Osteoblast (primary cell): ENCODE data around the gene ADAM30. TPM values are rescaled to one million over a fixed set of nuclear protein-coding genes. Genes with fewer than 3 reads are reported as not detected.

ENCODE experiments used
- DNase-seq: peaks from one replicate; pipeline ENCODE4 v3.0.0; 2011; ENCODE audit warnings: low spot score, mixed read lengths; ENCODE audit not compliant: insufficient read length; ENCODE audit errors: missing footprints
- H2AFZ ChIP-seq: 2 replicates; pipeline ENCODE4 v1.6.0; 2011; ENCODE audit warnings: mild to moderate bottlenecking, low read length
- H3K27ac ChIP-seq: 2 replicates; pipeline ENCODE4 v1.5.1; 2011; ENCODE audit warnings: mild to moderate bottlenecking, low read depth, low read length, moderate library complexity
- H3K27me3 ChIP-seq: 2 replicates; pipeline ENCODE4 v1.6.0; 2012; ENCODE audit warnings: mild to moderate bottlenecking, control low read depth, inconsistent platforms, low read length, moderate library complexity; ENCODE audit not compliant: insufficient read depth
- H3K36me3 ChIP-seq: 2 replicates; pipeline ENCODE4 v1.5.1; 2011; ENCODE audit warnings: mild to moderate bottlenecking, low read length, control low read depth, moderate library complexity; ENCODE audit not compliant: insufficient read depth
- H3K4me1 ChIP-seq: 2 replicates; pipeline ENCODE4 v1.5.1; 2011; ENCODE audit warnings: mild to moderate bottlenecking, low read length, control low read depth, moderate library complexity; ENCODE audit not compliant: insufficient read depth
- H3K4me2 ChIP-seq: 2 replicates; pipeline ENCODE4 v1.6.0; 2011; ENCODE audit warnings: mild to moderate bottlenecking, low read length; ENCODE audit not compliant: insufficient read depth
- H3K4me3 ChIP-seq: fragments of 200-600 bp; sonication (generic); 3 replicates; pipeline ENCODE4 v1.5.1; 2012; ENCODE audit warnings: mild to moderate bottlenecking, low read length, inconsistent platforms; ENCODE audit not compliant: insufficient read depth
- H3K79me2 ChIP-seq: 2 replicates; pipeline ENCODE4 v1.6.0; 2012; ENCODE audit warnings: mild to moderate bottlenecking, low read length, control low read depth, inconsistent platforms; ENCODE audit not compliant: insufficient read depth
- H3K9me3 ChIP-seq: 2 replicates; pipeline ENCODE4 v1.5.1; 2011; ENCODE audit warnings: low read depth, low read length, control low read depth
- H4K20me1 ChIP-seq: 2 replicates; pipeline ENCODE4 v1.6.0; 2012; ENCODE audit warnings: mild to moderate bottlenecking, low read length, control low read depth; ENCODE audit not compliant: insufficient read depth
- CTCF ChIP-seq: IDR thresholded peaks from 2 replicates; pipeline ENCODE4 v1.5.1; 2011; ENCODE audit warnings: mild to moderate bottlenecking, low read depth, low read length, moderate library complexity; ENCODE audit errors: extremely low read depth
- total RNA-seq: library from RNA; depleted of rRNA; stranded (reverse); fragments of >200 nt; gene quantifications from 2 replicates; pipeline ENCODE4 v1.2.3, GENCODE V29; 2012

ADAM30 gene
- total RNA-seq, 1 donor = not detected

GRCh38 chr1:119929643-119930315, 33.5 kb upstream of the ADAM30 start:
- Histone ChIP-seq H3K27me3 (no peaks in the 10 kb centered on the region), H4K20me1 (no peaks in the 10 kb centered on the region), H3K9me3 (no peaks in the 10 kb centered on the region), H3K79me2 (peaks cover 54% of the 10 kb centered on the region), H2AFZ (no peak overlapping the region), H3K4me2 (no peak overlapping the region), H3K4me3 (no peak overlapping the region), H3K36me3 (peaks cover 76% of the 10 kb centered on the region), H3K4me1 (no peaks in the 10 kb centered on the region), H3K27ac (no peak overlapping the region)
- no peak for TF ChIP-seq CTCF
- no peak for DNase-seq

GRCh38 chr1:119926553-119926952, 30.2 kb upstream of the ADAM30 start:
- H3K27ac ChIP-seq = no peak overlapping the region
- H3K79me2 ChIP-seq = peaks cover 30% of the 10 kb centered on the region
- H3K27me3 ChIP-seq = no peaks in the 10 kb centered on the region
- H4K20me1 ChIP-seq = peaks cover under 1% of the 10 kb centered on the region
- no peaks in the 10 kb centered on the region for H3K9me3 ChIP-seq
- H3K36me3 ChIP-seq = peaks cover 84% of the 10 kb centered on the region
- TF ChIP-seq CTCF = no peak
- no peak overlapping the region for H3K4me2 ChIP-seq
- no peak overlapping the region for H2AFZ ChIP-seq
- H3K4me1 ChIP-seq = no peaks in the 10 kb centered on the region
- H3K4me3 ChIP-seq = no peak overlapping the region
- no peak for DNase-seq

GRCh38 chr1:119924948-119925898, 28.9 kb upstream of the ADAM30 start:
- no peak overlapping the region for H2AFZ ChIP-seq
- no peak for DNase-seq
- no peak for TF ChIP-seq CTCF
- H4K20me1 ChIP-seq = peaks cover 6% of the 10 kb centered on the region
- H3K4me1 ChIP-seq = no peaks in the 10 kb centered on the region
- no peak overlapping the region for H3K27ac ChIP-seq
- peaks cover 97% of the 10 kb centered on the region for H3K36me3 ChIP-seq
- H3K27me3 ChIP-seq = no peaks in the 10 kb centered on the region
- peaks cover 32% of the 10 kb centered on the region for H3K79me2 ChIP-seq
- no peaks in the 10 kb centered on the region for H3K9me3 ChIP-seq
- H3K4me2 ChIP-seq = no peak overlapping the region
- H3K4me3 ChIP-seq = no peak overlapping the region
